Measurements from ENCODE around the gene TOR1AIP2.

The TOR1AIP2 gene

GRCh38 chr1:179877586-179878265 lies at the start of gene TOR1AIP2:
Gene TOR1AIP2 (minus strand): TSS chr1:179877803. CDS start chr1:179852665, 25,138 bp downstream.
- DNase-seq: peak; percentile 86 to 92

- no peak for DNase-seq
Observed at GRCh38 chr1:179926850-179927205, 49.2 kb upstream of the TOR1AIP2 start.

DNA sequence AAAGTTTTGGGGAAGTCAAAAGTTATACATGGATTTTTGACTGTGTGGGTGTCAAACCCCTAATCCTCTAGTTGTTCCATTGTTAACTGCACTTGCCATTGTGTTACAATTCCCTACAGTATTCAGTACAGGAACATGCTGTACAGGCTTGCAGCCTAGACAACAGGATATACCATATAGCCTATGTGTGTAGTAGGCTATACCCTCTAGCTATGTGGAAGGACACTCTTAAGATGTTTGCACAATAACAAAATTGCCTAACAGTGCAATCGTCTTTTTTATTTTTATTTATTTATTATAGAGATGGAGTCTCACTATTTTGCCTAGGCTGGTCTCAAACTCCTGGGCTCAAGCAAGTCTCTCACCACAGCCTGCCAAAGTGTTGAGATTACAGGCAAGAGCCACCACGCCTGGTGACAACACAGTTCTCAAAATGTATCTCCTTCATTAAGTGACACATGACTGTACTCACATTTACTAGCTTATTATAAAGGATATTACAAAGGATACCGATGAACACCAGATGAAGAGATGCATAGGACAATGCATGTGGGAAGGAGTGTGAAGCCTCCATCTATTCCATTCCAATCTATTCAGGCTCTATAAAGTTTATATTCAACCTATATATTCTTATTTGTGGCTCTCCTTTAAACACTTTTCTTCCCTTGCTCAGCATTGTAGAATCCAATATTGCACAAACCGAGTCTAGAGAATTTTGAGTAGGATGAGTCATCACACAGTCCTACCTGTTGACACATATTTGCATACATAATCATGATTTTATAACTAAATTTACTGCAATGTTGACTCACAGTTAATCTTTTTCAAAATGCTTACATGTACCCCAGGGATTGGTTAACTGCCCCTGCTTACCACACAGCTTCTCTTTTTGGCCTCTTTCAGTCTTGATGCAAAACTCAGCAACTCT lies 48.6 kb upstream of the TOR1AIP2 start:
- no peak for DNase-seq

- no peak for DNase-seq
Observed at GRCh38 chr1:179925302-179925701, 47.7 kb upstream of the TOR1AIP2 start.

- no peak for DNase-seq
Observed at GRCh38 chr1:179924268-179924667, 46.7 kb upstream of the TOR1AIP2 start.

GRCh38 chr1:179923029-179923428 lies 45.4 kb upstream of the TOR1AIP2 start:
- no peak for DNase-seq

GRCh38 chr1:179921981-179922872 lies 44.6 kb upstream of the TOR1AIP2 start:
- no peak for DNase-seq

DNA sequence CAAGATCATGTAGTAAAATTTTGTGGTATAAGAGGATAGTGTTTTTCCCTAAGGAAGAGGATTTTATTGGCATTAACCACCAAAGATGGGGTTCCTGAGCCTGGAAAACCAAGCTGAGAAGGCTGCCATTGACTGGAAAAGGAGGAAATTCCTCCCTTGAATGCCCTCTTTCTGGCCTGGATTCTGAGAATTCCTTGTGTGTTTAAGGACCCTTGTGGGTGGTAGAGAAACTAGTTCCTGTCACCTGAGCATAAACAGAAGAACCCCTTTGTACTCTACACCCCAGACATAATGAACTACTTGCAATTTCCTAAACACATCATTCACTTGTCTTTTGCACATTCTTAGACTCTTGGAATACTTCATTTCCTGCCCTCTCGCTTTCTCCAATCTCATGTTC lies 43.9 kb upstream of the TOR1AIP2 start:
- no peak for DNase-seq

DNA sequence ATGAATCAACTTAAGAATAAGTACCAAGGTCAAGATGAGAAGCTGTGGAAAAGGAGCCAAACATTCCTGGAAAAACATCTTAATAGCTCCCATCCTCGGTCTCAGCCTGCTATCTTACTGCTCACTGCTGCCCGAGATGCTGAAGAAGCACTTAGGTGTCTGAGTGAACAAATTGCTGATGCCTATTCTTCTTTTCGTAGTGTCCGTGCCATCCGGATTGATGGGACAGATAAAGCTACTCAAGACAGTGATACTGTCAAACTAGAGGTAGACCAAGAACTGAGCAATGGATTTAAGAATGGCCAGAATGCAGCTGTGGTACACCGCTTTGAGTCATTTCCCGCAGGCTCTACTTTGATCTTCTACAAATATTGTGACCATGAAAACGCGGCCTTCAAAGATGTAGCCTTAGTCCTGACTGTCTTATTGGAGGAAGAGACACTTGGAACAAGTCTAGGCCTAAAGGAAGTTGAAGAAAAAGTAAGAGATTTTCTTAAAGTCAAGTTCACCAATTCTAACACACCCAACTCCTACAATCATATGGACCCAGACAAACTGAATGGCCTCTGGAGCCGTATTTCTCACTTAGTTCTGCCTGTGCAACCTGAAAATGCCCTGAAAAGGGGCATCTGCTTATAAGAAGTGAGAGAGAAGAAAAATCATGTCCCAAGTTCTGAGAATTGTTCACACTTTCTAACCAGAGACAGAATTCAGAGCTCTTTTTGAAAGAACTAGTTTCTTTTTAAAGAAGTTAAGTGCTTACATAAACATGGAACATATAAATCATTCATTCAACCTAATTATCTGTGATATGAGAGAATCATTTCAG lies 40.2 kb upstream of the TOR1AIP2 start:
- no peak for DNase-seq

DNA sequence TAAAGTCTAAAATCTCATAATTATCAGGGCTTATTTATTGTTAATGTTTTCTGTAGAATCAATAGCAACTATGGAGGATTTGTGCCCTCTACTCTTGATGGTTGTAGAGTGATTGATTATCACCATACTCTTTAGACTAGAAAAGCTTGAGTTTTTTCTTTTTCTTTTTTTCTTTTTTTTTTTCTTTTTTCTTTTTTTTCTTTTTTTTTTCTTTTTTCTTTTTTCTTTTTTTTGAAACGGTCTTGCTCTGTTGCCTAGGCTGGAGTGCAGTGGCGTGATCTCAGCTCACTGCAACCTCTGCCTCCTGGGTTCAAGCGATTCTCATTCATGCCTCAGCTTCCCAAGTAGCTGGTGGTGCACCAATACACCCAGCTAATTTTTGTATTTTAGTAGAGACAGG lies 34.2 kb upstream of the TOR1AIP2 start:
- DNase-seq: no peak

DNA sequence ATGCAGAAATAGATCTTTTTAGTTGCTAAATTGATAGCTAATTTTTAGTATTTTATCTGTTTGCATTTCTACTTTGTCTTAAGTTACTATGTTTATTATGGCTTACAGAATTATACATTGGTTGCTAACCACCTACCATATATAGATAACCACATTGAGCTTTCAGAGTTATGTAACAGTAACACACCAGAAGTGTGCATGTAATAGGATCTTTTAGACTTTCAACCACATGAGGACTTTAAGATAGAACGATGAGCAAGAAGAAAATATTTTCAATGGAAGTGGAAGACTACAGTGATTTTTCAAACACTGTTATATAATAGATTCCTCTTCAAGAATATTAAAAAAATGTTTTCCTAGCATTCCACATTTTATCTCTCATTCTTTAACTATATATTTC lies 33.3 kb upstream of the TOR1AIP2 start:
- DNase-seq: no peak

DNA sequence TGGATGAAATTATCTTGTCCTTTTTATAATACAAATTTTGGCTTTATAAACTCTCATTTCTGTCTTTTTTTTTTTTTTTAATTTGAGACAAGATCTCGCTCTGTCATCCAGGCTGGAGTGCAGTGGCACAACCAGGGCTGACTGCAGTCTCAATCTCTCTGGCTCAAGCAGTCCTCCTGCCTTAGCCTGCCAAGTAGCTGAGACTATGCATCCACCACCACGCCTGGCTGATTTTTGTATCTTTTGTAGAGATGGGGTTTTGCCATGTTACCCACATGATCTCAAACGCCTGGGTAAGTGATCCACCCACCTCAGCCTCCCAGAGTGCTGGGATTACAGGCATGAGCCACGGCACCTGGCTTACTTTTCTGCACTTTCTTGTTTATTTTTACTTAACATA lies 12.0 kb upstream of the TOR1AIP2 start:
- no peak for DNase-seq

DNA sequence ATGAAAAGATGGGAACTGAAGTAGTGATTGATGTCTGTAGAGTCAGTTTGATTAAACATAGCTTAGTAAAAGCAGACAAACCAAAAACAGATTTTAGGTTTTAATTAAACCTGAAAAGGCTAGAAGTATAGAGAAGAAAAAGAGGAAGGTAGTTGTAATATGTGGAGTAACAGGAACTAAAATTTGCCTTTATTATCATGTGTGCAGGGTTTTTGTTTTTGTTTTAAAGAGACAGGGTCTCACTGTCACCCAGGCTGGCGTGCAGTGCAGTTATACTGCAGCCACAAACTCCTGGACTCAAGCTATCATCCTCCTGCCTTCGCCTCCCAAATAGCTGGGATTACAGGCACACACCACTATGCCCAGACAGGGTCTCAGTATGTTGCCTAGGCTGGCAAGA lies 10.5 kb upstream of the TOR1AIP2 start:
- no peak for DNase-seq

- peak in 1 of 2 experiments; percentile 29 for DNase-seq
Observed at GRCh38 chr1:179883745-179884138, 6.1 kb upstream of the TOR1AIP2 start.

DNA sequence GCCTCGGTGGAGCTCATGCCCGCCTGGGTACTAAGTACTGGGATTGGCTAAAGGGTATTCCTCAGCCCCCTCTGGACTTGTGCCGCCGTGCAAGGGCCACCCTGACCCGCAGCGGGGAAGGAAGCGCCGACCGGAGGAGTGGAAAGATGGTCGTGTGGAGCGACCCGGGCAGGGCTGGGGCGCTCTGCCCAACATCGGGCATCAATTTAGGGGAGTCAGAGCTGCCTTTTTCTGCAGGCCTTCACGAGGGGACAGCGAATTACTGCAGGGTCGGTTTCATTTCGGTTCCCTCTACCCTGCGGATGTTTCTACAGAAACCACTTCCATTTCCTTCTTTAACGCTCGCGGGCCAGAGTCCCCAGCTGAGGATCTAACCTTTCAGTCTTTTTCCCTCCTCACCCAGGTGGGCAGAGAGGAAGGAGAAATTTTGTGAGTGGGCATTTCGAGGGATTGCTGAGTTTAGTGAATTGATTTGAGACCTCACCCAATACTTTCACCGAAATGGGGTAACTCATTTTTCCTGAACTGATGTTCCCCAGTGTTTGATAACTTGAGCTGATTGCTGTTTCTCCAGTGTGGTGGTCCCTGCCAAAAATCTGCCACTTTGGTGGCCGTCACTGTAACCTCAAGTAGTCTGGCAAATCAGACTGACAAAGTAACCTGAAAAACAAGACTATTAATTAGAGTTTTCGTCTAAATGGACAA lies 5.6 kb upstream of the TOR1AIP2 start:
- no peak for DNase-seq

DNA sequence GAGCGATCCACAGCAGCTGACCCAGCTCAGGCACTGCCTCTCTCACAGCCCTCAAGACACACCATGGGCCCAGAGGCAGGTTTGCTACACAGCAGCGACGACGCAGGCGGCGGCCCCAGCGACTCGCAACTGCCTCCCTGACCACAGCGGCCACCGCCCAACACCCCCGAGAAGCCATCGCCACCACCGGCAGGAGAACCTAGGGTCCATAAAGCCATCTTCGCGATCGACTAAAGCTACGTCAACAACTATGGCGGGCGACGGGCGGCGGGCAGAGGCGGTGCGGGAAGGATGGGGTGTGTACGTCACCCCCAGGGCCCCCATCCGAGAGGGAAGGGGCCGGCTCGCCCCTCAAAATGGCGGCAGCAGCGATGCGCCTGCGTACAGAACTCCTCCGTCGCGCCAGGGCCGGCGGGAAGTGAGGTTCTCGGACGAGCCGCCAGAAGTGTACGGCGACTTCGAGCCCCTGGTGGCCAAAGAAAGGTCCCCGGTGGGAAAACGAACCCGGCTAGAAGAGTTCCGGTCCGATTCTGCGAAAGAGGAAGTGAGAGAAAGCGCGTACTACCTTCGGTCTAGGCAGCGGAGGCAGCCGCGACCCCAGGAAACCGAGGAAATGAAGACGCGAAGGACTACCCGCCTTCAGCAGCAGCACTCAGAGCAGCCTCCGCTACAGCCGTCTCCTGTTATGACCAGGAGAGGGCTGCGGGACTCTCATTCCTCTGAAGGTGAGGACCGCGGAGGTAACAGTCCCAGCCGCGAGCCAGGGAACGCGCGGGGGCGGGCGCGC lies 4.8 kb upstream of the TOR1AIP2 start, which contains the start of gene TOR1AIP1:
TSS of gene TOR1AIP1 (plus strand) at position 33 of the 787 bp plus-strand sequence. CDS start at position 251, 218 bp downstream.
- peak; percentile 99 for DNase-seq

- no peak for DNase-seq
Observed at GRCh38 chr1:179881642-179882252, 4.1 kb upstream of the TOR1AIP2 start.

GRCh38 chr1:179879797-179880196 lies 2.2 kb upstream of the TOR1AIP2 start:
- no peak for DNase-seq

DNA sequence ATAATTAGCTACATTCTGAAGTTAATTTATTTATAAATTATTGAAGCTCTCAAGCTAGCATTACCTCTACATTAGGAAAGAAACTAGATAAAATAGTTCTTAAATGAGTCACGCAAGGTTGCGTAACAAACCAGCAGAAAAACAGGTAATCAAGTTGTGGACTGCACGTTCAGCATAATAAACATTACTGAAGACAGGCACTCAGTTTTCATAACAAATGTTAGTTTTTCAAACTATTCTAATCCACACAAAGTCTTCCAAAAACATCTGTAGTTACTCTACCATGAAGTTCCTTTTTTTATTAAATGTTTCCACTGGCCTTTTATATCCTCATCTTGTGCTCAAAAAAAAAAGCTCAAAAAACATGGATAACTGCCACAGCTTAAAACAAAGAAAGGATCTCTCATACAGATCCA lies 1.3 kb downstream of the TOR1AIP2 start:
- DNase-seq: no peak
